DLD1 (cell line): ENCODE data around the gene CFAP73.
"Not testable (repeated sequence)": the region's sequence is repeated elsewhere in the genome, so short reads cannot be mapped to it uniquely, and the experiment has no call there.

ENCODE experiments used
- in situ Hi-C: cut with HindIII; loops from 2 replicates; pipeline ENCODE4 v1.10.0; 2017; ENCODE audit warnings: low sequenced_read_pairs

The CFAP73 gene

GRCh38 chr12:113185180-113186032 lies 35.9 kb downstream of the CFAP73 start, which contains the start of the genes DDX54 and RITA1:
DDX54 (minus strand) TSS chr12:113185478; CDS start chr12:113185451, 27 bp downstream.
RITA1 (plus strand) TSS chr12:113185721; CDS start chr12:113186747, 1,026 bp downstream.
- in situ Hi-C loops = no loop called here

GRCh38 chr12:113186033-113186365 lies 36.5 kb downstream of the CFAP73 start:
- in situ Hi-C loops = no loop called here

GRCh38 chr12:113186666-113187325 lies 37.3 kb downstream of the CFAP73 start:
- in situ Hi-C loops = no loop called here

- in situ Hi-C loops = no loop called here
These were observed 39.8 kb downstream of the CFAP73 start for GRCh38 chr12:113189361-113189760.

- in situ Hi-C loops = no loop called here
These were observed 41.2 kb downstream of the CFAP73 start for GRCh38 chr12:113190761-113191160.

- in situ Hi-C loops = no loop called here
These were observed 41.7 kb downstream of the CFAP73 start for GRCh38 chr12:113191227-113191626.

GRCh38 chr12:113194971-113195391 lies 45.5 kb downstream of the CFAP73 start:
- in situ Hi-C loops = no loop called here

- in situ Hi-C loops = no loop called here
These were observed 46.1 kb downstream of the CFAP73 start for GRCh38 chr12:113195598-113195997.

- in situ Hi-C loops = no loop called here
These were observed 47.1 kb downstream of the CFAP73 start for GRCh38 chr12:113196582-113196981.

- in situ Hi-C loops = no loop called here
These were observed 47.5 kb downstream of the CFAP73 start for GRCh38 chr12:113196990-113197389.

- in situ Hi-C loops = no loop called here
These were observed 48.1 kb downstream of the CFAP73 start for GRCh38 chr12:113197518-113198077.

- in situ Hi-C loops = no loop called here
These were observed 48.8 kb downstream of the CFAP73 start for GRCh38 chr12:113198296-113198695.

GRCh38 chr12:113200021-113200797 lies 50.7 kb downstream of the CFAP73 start:
- in situ Hi-C loops = no loop called here

- in situ Hi-C loops = no loop called here
These were observed 52.0 kb downstream of the CFAP73 start for GRCh38 chr12:113201187-113202177.

GRCh38 chr12:113202300-113203075 lies 53.0 kb downstream of the CFAP73 start:
- in situ Hi-C loops = no loop called here

GRCh38 chr12:113203852-113204760 lies 54.6 kb downstream of the CFAP73 start:
- in situ Hi-C loops = no loop called here

- in situ Hi-C loops = no loop called here
These were observed 55.3 kb downstream of the CFAP73 start for GRCh38 chr12:113204804-113205203.

GRCh38 chr12:113206802-113207201 lies 57.3 kb downstream of the CFAP73 start:
- in situ Hi-C loops = not testable (repeated sequence)
